WERI-Rb-1 (cell line): Measurements from ENCODE around the gene PATJ.

Experiments
- DNase-seq: peaks from one replicate; pipeline ENCODE4 v3.0.0-alpha.2; 2020
- H3K27ac ChIP-seq: fragments of 250-450 bp; sonication (Bioruptor Pico); 2 replicates; pipeline ENCODE4 v1.5.1; 2020; ENCODE audit warnings: mild to moderate bottlenecking, moderate library complexity
- H3K27me3 ChIP-seq: fragments of 250-450 bp; sonication (Bioruptor Pico); 2 replicates; pipeline ENCODE4 v1.5.1; 2021; ENCODE audit warnings: mild to moderate bottlenecking, low read depth, moderate library complexity; ENCODE audit not compliant: insufficient read depth, severe bottlenecking
- H3K36me3 ChIP-seq: fragments of 250-450 bp; sonication (Bioruptor Pico); 2 replicates; pipeline ENCODE4 v1.5.1; 2020; ENCODE audit warnings: mild to moderate bottlenecking, moderate library complexity
- H3K4me3 ChIP-seq: 2 replicates; pipeline ENCODE4 v1.5.1; 2011; ENCODE audit warnings: low read depth, mild to moderate bottlenecking, control low read depth, low read length
- H3K9me3 ChIP-seq: fragments of 250-450 bp; sonication (Bioruptor Pico); 2 replicates; pipeline ENCODE4 v1.5.1; 2021; ENCODE audit warnings: mild to moderate bottlenecking, moderate library complexity; ENCODE audit not compliant: severe bottlenecking
- CTCF ChIP-seq: IDR thresholded peaks from 2 replicates; pipeline ENCODE4 v1.5.1; 2011; ENCODE audit warnings: low read depth, mild to moderate bottlenecking, control low read depth, inconsistent platforms, low read length

PATJ gene

GRCh38 chr1:62040973-62041372 lies 298.7 kb downstream of the PATJ start:
- TF ChIP-seq CTCF = no peak
- no peak overlapping the region for H3K4me3 ChIP-seq
- no peaks in the 10 kb centered on the region for H3K36me3 ChIP-seq
- no peak overlapping the region for H3K27ac ChIP-seq
- no peak for DNase-seq
- no peaks in the 10 kb centered on the region for H3K27me3 ChIP-seq
- no peaks in the 10 kb centered on the region for H3K9me3 ChIP-seq

GRCh38 chr1:62043154-62043553 lies 300.9 kb downstream of the PATJ start:
- H3K4me3 ChIP-seq = no peak overlapping the region
- no peaks in the 10 kb centered on the region for H3K27me3 ChIP-seq
- H3K9me3 ChIP-seq = no peaks in the 10 kb centered on the region
- no peaks in the 10 kb centered on the region for H3K36me3 ChIP-seq
- no peak for DNase-seq
- H3K27ac ChIP-seq = no peak overlapping the region
- TF ChIP-seq CTCF = no peak

- peak overlapping the region; percentile 85 for H3K27ac ChIP-seq
These were observed 303.3 kb downstream of the PATJ start for GRCh38 chr1:62045574-62045973.

GRCh38 chr1:62046927-62047326 lies 304.6 kb downstream of the PATJ start:
- H3K4me3 ChIP-seq = no peak overlapping the region
- no peak for TF ChIP-seq CTCF
- H3K36me3 ChIP-seq = no peaks in the 10 kb centered on the region
- DNase-seq = no peak
- H3K9me3 ChIP-seq = no peaks in the 10 kb centered on the region
- H3K27me3 ChIP-seq = no peaks in the 10 kb centered on the region
- H3K27ac ChIP-seq = peak overlapping the region; percentile 85; the same call in 1 of the 2 replicates

More at GRCh38 chr1:62045574-62045973, 303.3 kb downstream of the PATJ start:
- no peak for TF ChIP-seq CTCF
- Histone ChIP-seq H3K9me3 (no peaks in the 10 kb centered on the region), H3K4me3 (no peak overlapping the region), H3K27me3 (no peaks in the 10 kb centered on the region), H3K36me3 (no peaks in the 10 kb centered on the region)
- peak; percentile 95 for DNase-seq

GRCh38 chr1:62050165-62050564 lies 307.9 kb downstream of the PATJ start:
- H3K27ac ChIP-seq = no peak overlapping the region
- no peak for TF ChIP-seq CTCF
- H3K36me3 ChIP-seq = no peaks in the 10 kb centered on the region
- H3K27me3 ChIP-seq = no peaks in the 10 kb centered on the region
- no peaks in the 10 kb centered on the region for H3K9me3 ChIP-seq
- DNase-seq = no peak
- no peak overlapping the region for H3K4me3 ChIP-seq

- Histone ChIP-seq H3K9me3 (no peaks in the 10 kb centered on the region), H3K27me3 (no peaks in the 10 kb centered on the region), H3K4me3 (no peak overlapping the region), H3K27ac (no peak overlapping the region), H3K36me3 (no peaks in the 10 kb centered on the region)
- no peak for DNase-seq
- TF ChIP-seq CTCF = no peak
These were observed 310.7 kb downstream of the PATJ start for GRCh38 chr1:62052946-62053345.
